GM18526 (cell line): ENCODE results near the gene VWA8.

ENCODE experiments used
- POLR2A ChIP-seq: IDR thresholded peaks from 3 replicates; pipeline ENCODE4 v1.6.1; 2011; ENCODE audit not compliant: insufficient read length; ENCODE audit errors: extremely low read depth

Gene VWA8

DNA sequence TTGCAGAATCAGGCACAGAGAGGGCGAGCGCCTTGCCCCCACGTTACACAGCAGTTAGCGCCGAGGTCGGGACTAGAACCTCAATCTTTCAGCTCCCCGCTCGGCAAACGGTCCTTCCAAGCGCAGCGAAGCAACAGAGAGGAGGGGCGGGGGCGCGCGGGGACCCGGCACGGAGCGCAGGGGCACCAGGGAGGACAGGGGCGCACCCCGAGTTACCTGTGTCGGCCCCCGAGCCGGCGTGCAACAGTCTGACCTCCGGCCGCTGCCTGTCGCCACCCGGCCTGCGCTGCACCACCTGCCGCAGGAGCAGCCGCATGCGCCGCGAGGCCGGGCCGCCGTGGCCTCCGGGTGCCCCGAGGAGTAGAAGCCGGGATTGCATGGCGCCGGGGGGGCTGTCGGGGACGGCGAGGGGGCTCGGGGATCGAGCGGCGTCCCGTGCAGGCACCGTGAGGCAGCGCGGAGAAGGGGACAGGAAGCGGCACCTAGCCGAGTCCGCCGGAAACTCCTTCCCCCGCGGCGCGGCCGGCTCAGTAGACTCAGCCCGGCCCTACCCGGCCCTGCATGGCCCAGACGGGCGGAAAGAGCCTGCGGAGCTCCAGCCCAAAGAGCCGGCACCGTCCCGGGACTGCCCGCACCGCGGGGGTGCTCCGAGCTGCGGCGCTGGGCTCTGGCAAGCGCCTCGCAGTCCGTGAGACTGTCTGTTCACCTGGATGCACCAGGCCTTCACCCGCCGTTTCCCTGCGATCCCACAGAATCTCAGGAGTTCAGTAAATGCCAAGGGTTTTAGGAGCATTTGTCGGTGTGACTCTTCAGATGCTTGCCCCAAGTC lies at the start of gene VWA8:
TSS of gene VWA8 (minus strand) at position 473 of the 829 bp plus-strand sequence. CDS start at position 379, 94 bp downstream.
- peak; percentile 65 for TF ChIP-seq POLR2A

DNA sequence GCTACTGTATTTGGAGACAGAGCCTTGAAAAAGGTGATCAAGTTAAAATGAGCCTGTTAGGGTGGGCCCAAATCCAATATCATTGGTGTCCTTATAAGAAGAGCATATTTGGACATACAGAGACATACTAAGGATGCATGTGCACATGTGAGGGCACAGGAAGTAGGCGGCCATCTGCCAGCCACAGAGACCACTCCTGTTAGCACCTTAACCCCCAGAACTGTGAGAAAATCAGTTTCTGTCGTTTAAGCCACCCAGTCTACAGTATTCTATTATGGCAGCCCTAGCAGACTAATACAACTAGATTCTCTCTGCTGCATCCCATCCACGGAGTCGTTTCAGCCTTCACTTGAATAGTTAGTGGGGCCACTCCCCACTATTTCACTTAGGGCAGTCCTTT lies 48.1 kb upstream of the VWA8 start:
- no peak for TF ChIP-seq POLR2A

DNA sequence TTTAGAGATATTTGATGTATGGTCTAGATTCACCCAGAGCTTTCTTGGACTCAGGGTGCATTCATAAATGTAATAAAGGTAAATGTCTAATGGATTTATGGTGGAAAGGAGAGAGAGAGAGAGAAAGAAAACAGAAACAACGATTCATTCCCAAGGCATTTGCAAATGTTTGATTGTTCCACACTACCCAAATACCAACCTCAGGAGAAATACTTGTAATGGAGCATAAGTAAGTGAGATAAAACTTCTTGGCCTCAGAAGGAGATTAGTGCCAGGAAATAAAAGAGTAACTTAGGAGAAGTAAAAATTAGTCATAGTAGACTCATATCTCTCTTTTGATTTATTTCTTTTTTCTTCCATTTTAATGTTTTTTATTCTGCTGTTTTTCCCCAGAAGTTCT lies 46.9 kb upstream of the VWA8 start:
- TF ChIP-seq POLR2A: no peak

- TF ChIP-seq POLR2A: no peak
Measured at GRCh38 chr13:42002066-42002465, 41.2 kb upstream of the VWA8 start.

DNA sequence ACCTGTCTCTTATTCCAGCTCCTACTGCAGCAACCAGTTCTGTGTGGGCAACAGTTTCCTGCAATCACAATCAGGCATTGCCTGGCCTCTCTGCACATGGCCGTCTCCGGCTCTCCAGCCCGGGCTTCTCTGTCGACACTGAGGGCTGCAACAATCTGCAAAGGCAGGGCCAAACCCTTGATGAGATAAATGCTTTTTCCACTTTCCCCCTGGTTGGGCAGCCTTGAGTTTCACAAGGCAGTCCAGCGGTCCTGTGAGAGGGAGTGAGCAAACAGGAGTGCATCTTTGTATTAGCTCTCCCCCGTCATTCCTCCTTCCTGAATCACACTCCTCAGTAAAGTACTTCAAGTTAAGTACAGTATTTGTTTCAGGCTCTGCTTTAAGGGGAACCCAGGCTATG lies 40.7 kb upstream of the VWA8 start:
- no peak for TF ChIP-seq POLR2A

GRCh38 chr13:42000846-42001245 lies 39.9 kb upstream of the VWA8 start:
- no peak for TF ChIP-seq POLR2A

GRCh38 chr13:41997396-41997795 lies 36.5 kb upstream of the VWA8 start:
- TF ChIP-seq POLR2A: no peak

GRCh38 chr13:41995946-41996345 lies 35.0 kb upstream of the VWA8 start:
- TF ChIP-seq POLR2A: no peak

DNA sequence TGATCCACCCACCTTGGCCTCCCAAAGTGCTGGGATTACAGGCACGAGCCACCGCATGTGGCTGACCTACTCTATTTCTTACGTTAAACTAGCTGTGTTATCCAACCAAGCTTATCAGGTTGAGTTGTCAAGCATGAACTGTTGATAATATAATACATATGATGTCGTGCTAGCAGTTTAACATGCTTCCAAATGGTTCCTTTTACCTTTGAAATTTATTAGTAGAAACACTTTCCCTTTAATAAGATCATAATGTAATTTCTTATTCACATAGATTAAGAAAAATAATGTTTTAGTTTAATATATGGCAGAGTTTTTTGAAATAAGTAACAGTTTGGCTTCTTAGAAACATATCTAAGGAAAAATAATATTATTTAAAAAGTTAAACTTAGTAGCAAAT lies 34.4 kb upstream of the VWA8 start:
- no peak for TF ChIP-seq POLR2A

DNA sequence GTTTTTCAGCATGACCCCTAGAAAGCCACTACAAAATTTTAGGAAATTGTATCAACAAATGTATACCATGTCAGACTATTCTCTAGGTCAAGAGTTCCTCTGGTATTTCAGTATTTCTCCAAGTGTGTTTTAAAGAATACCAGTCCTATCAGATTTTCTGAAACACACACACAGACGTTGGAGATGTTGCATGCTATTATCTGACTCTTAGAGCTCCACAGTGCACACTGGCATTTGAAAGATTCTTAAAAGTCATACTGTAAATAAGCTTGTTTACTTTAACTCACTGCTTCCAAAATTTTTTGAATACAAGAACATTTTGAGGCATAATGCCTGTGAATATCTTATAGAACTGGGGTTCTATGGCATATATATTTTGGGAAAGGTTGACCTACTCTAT lies 33.8 kb upstream of the VWA8 start:
- TF ChIP-seq POLR2A: no peak

DNA sequence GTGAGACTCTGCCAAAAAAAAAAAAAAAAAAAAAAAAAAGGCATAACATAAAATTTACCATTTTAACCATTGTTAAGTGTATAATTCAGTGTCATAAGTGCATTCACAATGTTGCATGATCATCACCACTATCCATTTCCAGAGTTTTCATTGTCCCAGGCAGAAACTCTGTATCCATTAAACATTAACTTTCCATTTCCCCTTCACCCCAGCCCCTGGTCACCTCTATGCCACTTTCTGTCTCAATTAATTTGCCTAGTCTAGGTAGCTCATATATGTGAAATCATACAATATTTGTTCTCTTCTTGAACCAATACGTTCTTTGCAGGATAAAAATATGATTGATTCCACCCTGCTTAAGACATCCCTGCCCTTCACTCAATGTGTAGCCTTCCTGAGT lies 31.0 kb upstream of the VWA8 start:
- no peak for TF ChIP-seq POLR2A

GRCh38 chr13:41988244-41988643 lies 27.3 kb upstream of the VWA8 start:
- TF ChIP-seq POLR2A: no peak

DNA sequence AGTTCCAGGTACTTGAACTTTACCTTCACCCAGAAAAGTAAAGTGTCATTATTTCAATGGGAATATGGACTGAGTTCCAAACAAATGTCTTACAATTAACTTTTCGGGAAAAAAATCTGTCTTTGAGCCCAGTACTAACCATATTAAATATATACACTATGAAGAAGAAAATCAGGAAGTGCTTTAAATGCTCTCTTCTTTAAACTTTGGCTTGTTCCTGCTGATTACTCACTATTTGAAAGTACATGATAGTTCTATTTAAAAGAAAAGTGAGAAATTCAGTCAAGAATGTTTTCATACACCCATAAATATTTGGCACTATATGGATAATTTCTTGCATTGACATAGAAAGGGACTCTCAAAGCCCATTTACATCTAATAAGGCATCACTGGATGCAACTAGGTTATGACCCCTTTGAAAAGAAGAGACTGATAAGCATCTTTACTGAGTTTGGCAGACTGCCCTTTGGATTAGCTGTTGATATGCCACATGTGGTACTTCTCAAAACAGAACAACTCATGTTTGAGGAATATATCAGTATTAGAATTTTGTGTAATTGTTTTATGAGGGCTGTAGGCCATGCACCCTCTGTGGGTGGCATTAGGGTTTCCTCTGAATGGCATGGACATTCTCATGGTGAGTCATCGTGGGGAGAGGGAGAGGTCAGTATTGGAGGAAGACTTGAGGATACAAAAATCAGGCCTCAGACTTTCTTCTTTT lies 25.0 kb upstream of the VWA8 start:
- TF ChIP-seq POLR2A: no peak

DNA sequence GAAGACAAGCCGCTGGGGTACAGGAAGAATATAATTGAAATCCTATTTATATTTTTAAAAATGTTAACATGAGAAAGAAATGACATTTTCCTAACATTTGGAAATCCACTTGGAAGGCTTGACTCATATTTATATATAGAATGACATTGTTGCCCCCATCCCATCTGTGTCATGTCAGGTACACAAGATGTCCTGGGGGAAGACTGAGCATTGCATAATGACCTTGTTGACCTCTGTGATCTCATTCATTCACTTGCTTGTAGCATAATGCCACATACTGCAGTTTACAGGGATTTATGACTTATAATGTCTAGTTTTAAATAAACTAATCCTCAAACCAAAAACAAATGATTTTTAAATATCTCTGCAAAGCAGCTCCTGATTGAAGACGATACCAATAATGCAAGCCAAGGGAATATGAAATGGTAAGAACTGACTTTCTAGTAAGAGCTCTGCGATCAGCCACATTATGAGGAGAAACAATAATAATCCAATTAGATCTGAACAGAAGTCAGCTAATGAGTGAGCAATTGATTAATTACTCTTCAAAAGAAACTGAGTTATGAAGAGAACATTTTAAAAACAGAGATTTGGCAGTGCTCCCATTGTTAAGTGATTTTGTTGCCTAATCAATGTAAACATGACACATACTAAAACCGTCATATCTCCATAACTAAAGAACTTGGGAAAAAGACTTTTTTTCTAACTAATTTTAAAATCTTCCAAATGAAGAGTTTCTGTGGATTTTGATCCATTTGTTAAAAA lies 21.2 kb upstream of the VWA8 start:
- no peak for TF ChIP-seq POLR2A

DNA sequence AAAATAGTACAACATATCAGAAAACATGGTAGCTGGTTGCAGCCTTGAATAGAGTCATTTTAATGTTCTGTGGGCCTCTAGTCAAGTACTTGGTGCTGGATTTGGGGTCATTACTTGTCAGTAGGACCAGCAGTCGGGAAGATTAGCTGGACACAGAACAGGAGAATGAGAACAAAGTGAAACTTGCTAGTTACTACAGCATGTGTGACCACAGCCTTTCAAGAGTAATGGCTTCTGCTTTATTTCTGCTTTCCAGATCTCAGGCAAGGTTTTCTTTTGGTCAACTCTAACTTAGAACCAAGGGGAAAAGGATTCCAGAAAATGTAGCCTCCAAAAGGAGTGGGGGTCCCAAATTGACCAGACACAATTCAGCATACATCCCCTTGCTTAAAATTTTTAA lies 17.1 kb upstream of the VWA8 start:
- no peak for TF ChIP-seq POLR2A

- TF ChIP-seq POLR2A: no peak
Measured at GRCh38 chr13:41976476-41976875, 15.6 kb upstream of the VWA8 start.
